ENCODE results near the gene PLEKHD1.
"Not testable (repeated sequence)": the region's sequence is repeated elsewhere in the genome, so short reads cannot be mapped to it uniquely, and the experiment has no call there.

Gene PLEKHD1

DNA sequence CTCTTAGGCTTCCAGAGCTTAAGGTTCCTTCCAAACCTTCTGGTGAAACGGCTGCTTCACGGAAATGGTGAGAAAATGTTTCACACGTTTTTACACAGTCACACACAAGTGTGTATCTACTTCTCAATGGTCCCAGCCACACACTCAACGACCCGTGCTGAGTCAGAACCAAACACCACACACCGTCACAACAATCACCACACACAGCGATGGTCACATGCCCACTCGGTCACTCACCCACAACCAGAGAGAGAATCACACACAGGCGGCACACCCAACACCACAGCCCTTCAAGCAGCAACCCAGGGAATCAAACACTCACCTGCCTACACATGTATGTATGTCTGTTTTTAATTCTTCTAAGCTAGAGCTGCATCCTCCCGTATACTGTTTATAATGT lies 12.6 kb upstream of the PLEKHD1 start:
- TF ChIP-seq, protein P1, sequence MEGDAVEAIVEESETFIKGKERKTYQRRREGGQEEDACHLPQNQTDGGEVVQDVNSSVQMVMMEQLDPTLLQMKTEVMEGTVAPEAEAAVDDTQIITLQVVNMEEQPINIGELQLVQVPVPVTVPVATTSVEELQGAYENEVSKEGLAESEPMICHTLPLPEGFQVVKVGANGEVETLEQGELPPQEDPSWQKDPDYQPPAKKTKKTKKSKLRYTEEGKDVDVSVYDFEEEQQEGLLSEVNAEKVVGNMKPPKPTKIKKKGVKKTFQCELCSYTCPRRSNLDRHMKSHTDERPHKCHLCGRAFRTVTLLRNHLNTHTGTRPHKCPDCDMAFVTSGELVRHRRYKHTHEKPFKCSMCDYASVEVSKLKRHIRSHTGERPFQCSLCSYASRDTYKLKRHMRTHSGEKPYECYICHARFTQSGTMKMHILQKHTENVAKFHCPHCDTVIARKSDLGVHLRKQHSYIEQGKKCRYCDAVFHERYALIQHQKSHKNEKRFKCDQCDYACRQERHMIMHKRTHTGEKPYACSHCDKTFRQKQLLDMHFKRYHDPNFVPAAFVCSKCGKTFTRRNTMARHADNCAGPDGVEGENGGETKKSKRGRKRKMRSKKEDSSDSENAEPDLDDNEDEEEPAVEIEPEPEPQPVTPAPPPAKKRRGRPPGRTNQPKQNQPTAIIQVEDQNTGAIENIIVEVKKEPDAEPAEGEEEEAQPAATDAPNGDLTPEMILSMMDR (IDR thresholded peaks at IDR 0.05; ENCODE audit: low read depth, low read length), result no peak
- no peak overlapping the region for H3K4me3 ChIP-seq (ENCODE audit: low read depth, low read length)

DNA sequence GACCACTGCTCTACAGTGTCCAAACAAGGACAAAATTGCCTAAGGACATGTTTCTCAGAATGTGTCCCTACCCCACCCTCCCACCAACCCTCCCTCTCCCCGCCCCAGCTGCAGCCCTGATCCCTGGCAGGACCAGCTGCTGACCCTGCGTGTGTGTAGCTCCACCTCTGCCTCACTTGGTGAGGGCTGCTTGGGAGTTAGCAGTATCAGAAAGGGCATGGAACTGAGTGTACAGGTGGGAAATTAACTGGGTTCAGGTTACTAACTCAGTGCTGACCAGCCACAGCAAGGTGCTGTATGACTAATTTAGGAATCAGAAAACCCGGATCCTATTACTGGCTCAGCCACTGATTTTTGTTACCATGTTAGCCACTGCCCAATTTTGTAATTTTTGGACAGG lies 11.3 kb upstream of the PLEKHD1 start:
- no peak overlapping the region for H3K4me3 ChIP-seq (ENCODE audit: low read depth, low read length)
- TF ChIP-seq, protein P1 (IDR thresholded peaks at IDR 0.05; ENCODE audit: low read depth, low read length), result no peak

DNA sequence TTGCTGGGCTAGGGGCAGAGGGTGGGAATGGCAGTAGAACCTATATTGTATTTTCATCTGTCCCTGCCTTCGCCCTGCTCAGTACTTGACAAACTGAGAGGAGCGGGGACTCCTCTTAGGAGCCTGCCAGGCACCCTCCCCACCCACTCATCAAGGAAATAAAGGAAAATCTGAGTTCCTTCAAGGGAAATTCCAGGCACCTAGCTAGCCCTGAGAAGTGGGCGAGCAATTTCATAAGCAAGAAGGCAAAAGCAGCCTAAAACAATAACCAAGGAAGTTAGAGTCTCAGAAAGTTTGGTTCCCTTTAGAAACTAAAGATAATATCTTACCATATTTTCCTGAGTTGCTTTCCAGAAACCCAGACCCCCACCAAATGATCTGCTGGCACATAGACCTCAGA lies 10.6 kb upstream of the PLEKHD1 start:
- TF ChIP-seq, protein P1 (IDR thresholded peaks at IDR 0.05; ENCODE audit: low read depth, low read length), result no peak
- no peak overlapping the region for H3K4me3 ChIP-seq (ENCODE audit: low read depth, low read length)

DNA sequence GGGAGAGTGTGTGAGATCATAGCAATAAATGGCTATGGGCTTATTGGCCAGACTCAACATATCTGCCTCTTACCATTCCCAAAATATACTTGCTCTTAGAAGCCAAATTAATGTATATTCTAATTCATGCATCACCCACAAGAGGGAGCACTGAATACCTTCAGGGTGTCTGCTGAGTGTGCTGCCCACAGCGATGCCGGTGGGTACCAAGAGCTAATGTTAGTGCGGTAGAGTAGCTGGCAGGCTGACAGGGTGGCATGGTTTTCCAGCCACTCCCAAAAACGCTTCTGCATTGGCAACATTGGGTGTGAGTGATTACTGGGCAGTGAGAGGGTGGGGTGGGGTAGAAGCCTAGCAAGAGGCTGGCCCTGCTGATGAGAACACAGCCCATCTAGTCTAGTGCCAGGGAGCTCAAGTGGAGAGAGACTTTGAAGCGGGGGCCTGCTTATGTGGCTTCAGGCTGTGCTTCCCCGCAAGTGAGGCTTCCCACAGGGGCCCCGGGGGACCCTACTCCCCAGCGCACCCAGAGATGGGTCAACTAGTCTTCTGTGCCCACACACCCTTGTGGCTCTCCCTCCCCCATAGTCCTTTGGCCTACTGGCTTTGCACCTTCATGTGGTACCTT lies 9.2 kb upstream of the PLEKHD1 start:
- TF ChIP-seq, protein P1 (IDR thresholded peaks at IDR 0.05; ENCODE audit: low read depth, low read length), result 0 out of 2 replicates have a peak, but pooled peaks have one; percentile 26
- H3K4me3 ChIP-seq (ENCODE audit: low read depth, low read length), result no peak overlapping the region

DNA sequence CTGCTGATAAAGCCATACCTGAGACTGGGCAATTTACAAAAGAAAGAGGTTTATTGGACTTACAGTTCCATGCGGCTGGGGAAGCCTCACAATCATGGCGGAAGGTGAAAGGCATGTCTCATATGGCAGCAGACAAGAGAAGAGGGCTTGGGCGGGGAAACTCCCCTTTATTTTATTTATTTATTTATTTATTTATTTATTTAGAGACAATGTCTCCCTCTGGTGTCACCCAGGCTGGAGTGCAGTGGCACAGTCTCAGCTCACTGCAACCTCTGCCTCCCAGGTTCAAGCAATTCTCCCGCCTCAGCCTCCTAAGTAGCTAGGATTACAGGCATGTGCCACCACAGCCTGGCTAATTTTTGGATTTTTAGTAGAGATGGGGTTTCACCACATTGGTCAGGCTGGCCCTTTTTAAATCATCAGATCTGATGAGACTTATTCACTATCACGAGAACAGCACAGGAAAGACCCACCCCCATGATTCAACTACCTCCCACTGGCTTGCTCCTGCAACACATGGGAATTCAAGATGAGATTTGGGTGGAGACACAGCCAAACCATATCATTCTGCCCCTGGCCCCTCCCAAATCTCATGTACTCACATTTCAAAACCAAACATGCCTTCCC lies 7.6 kb upstream of the PLEKHD1 start:
- H3K4me3 ChIP-seq (ENCODE audit: low read depth, low read length), result not testable (repeated sequence)

DNA sequence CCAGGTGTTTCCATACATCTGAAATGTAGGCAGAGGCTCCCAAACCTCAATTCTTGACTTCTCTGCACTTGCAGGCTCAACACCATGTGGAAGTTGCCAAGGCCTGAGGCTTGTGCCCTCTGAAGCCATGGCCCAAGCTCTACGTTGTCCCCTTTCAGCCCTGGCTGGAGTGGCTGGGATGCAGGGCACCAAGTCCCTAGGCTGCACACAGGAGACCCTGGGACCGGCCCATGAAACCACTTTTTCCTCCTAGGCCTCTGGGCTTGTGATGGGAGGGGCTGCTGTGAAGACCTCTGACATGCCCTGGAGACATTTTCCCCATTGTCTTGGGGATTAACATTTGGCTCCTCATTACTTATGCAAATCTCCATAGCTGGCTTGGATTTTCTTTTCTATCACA lies 6.5 kb upstream of the PLEKHD1 start:
- not testable (repeated sequence) for H3K4me3 ChIP-seq (ENCODE audit: low read depth, low read length)

DNA sequence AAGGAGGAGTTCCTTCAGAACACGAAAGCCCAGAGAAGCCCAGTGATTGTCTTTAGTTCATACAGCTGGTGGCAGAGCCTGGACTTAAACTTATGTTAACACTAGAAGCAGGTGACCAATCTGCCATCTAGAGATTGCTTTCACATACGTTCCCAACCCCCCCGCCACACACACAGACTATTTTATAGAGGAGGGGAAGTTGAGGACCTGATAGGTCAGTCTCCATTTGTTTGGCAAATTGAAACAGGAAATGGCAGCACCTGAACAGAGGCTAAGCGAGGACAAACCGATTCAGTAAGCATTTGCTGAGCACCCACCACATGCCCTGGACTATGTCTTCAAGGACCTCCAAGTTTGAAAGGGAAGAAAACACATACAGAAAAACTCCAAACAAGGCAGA lies 4.8 kb upstream of the PLEKHD1 start:
- TF ChIP-seq, protein P1 (IDR thresholded peaks at IDR 0.05; ENCODE audit: low read depth, low read length), result no peak
- no peak overlapping the region for H3K4me3 ChIP-seq (ENCODE audit: low read depth, low read length)

DNA sequence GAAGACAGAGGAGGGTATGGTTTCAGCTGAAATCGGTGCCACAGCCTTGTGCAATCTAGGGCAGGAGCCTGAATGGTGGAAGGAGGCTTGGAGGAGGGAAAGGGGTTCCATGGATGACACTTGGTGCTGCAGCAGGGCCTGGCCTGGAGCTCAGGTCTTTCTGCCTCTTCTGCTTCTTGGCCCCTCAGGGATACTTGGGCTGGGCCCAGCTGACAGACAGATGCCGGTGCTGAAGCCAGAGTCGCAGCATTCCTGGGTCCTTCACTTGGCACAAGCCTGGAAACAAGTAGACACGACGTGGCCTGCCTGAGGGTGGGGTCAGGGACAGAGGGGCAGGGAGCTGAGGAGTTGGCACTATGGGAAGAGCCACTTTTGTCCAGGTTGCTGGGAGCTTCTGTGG lies 4.4 kb upstream of the PLEKHD1 start:
- TF ChIP-seq, protein P1 (IDR thresholded peaks at IDR 0.05; ENCODE audit: low read depth, low read length), result no peak
- H3K4me3 ChIP-seq (ENCODE audit: low read depth, low read length), result no peak overlapping the region
